Measurements from ENCODE around the gene ALDH2.
"Not testable (repeated sequence)": the region's sequence is repeated elsewhere in the genome, so short reads cannot be mapped to it uniquely, and the experiment has no call there.

Gene ALDH2

DNA sequence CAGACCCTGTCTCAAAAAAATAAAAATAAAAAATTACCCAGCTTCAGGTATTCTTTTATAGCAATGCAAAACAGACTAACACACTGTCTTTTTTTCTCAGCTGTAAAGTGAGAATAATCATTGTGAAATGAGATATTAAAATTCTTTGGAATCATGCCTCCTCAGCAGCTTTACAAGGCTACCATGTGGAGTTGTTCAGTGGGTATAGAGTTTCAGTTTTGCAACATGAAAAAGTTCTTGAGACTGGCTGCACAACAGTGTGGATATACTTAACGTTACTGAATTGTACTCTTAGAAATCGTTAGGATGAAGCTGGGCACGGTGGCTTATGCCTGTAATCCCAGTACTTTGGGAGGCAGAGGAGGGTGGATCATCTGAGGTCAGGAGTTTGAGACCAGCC, 59.6 kb downstream of the ALDH2 start:
- H3K9ac ChIP-seq (ENCODE audit: low read length in 2 of 2): no peak overlapping the region
- H3K36me3 ChIP-seq (ENCODE audit: control insufficient read depth in 2 of 2, insufficient read depth in 2 of 2, low read length in 2 of 2): no peaks in the 10 kb centered on the region
- H3K27ac ChIP-seq (ENCODE audit: low read length): no peak overlapping the region
- no peak overlapping the region for H3K4me3 ChIP-seq (ENCODE audit: low read length in 2 of 2)
- no peaks in the 10 kb centered on the region for H3K9me3 ChIP-seq (ENCODE audit: control insufficient read depth in 2 of 2, low read length in 2 of 2)
- H3K27me3 ChIP-seq (ENCODE audit: control insufficient read depth in 1 of 2, insufficient read depth in 2 of 2, low read length in 2 of 2): no peaks in the 10 kb centered on the region
- H3K4me1 ChIP-seq (ENCODE audit: control insufficient read depth, insufficient read depth, low read length): no peaks in the 10 kb centered on the region

DNA sequence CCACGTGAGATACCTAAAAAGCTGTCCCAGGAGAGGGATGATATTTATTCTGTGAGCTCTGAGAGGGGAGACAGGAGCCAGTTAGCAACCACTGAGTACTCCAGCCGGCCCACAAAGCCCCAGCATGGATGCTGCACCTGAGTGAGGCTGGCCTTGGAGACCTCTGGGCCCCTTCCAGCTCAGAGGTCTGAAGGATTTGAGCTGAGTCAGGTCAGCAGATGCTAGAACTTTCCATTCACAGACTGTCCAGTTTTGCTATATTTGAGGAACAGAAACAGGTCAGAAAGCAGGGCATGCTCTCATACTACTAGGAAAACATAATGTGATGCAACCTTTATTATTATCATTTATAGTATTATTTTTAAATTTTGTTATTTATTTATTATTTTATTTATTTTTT, 60.3 kb downstream of the ALDH2 start:
- H3K27me3 ChIP-seq (ENCODE audit: control insufficient read depth in 1 of 2, insufficient read depth in 2 of 2, low read length in 2 of 2): no peaks in the 10 kb centered on the region
- H3K9ac ChIP-seq (ENCODE audit: low read length in 2 of 2): no peak overlapping the region
- no peak overlapping the region for H3K4me3 ChIP-seq (ENCODE audit: low read length in 2 of 2)
- H3K4me1 ChIP-seq (ENCODE audit: control insufficient read depth, insufficient read depth, low read length): no peaks in the 10 kb centered on the region
- no peak overlapping the region for H3K27ac ChIP-seq (ENCODE audit: low read length)
- no peaks in the 10 kb centered on the region for H3K9me3 ChIP-seq (ENCODE audit: control insufficient read depth in 2 of 2, low read length in 2 of 2)
- no peaks in the 10 kb centered on the region for H3K36me3 ChIP-seq (ENCODE audit: control insufficient read depth in 2 of 2, insufficient read depth in 2 of 2, low read length in 2 of 2)

DNA sequence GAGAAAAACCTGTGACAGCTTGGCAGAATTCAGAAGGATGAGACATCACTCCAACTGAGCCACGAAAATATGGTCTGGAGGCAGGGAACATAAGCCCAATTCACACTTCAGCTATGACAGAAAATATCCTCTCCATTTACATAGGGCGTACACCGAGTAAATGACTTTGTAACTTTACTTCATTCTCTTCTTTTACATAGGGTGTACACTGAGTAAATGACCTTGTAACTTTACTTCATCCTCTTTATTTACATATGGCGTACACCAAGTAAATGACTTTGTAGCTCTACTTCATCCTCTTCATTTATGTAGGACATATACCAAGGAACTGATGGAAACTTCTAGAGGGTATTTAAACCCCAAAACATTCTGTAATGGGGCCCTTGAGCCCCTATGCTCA, 61.2 kb downstream of the ALDH2 start:
- H3K4me3 ChIP-seq (ENCODE audit: low read length in 2 of 2): no peak overlapping the region
- H3K9ac ChIP-seq (ENCODE audit: low read length in 2 of 2): no peak overlapping the region
- H3K27me3 ChIP-seq (ENCODE audit: control insufficient read depth in 1 of 2, insufficient read depth in 2 of 2, low read length in 2 of 2): no peaks in the 10 kb centered on the region
- H3K9me3 ChIP-seq (ENCODE audit: control insufficient read depth in 2 of 2, low read length in 2 of 2): no peaks in the 10 kb centered on the region
- no peak overlapping the region for H3K27ac ChIP-seq (ENCODE audit: low read length)
- H3K36me3 ChIP-seq (ENCODE audit: control insufficient read depth in 2 of 2, insufficient read depth in 2 of 2, low read length in 2 of 2): no peaks in the 10 kb centered on the region
- H3K4me1 ChIP-seq (ENCODE audit: control insufficient read depth, insufficient read depth, low read length): no peaks in the 10 kb centered on the region

DNA sequence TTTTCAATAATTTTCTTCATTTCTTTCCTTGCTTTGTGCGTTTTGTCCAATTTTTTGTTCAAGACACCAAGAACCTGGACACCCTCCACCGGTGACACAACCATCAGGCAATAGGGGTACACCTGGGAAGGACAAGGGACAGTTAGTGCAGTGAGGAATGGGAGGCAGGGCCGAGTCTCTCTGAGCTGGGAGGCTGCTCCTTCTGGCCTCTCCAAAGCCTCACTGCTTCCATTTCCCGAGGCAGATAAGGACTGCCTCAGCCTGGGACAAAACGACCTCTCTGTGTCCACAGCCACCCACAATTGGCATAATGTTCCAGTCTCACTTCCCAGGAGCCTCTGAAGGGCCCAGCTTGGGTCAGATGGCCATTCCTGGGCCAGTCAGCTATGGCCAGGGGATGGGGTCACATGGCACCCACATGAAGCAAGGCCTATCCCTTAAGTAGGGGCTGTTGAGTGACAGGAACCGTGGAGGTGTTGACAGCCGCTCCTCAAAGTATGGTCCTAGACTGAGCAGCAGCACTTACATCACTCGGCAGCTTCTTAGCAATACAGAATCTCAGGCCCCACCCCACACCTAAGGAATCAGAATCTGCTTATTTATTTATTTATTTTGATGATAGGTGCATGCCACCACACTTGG, 61.7 kb downstream of the ALDH2 start:
- no peaks in the 10 kb centered on the region for H3K4me1 ChIP-seq (ENCODE audit: control insufficient read depth, insufficient read depth, low read length)
- H3K9ac ChIP-seq (ENCODE audit: low read length in 2 of 2): no peak overlapping the region
- H3K9me3 ChIP-seq (ENCODE audit: control insufficient read depth in 2 of 2, low read length in 2 of 2): no peaks in the 10 kb centered on the region
- no peak overlapping the region for H3K27ac ChIP-seq (ENCODE audit: low read length)
- no peaks in the 10 kb centered on the region for H3K27me3 ChIP-seq (ENCODE audit: control insufficient read depth in 1 of 2, insufficient read depth in 2 of 2, low read length in 2 of 2)
- H3K4me3 ChIP-seq (ENCODE audit: low read length in 2 of 2): no peak overlapping the region
- no peaks in the 10 kb centered on the region for H3K36me3 ChIP-seq (ENCODE audit: control insufficient read depth in 2 of 2, insufficient read depth in 2 of 2, low read length in 2 of 2)

DNA sequence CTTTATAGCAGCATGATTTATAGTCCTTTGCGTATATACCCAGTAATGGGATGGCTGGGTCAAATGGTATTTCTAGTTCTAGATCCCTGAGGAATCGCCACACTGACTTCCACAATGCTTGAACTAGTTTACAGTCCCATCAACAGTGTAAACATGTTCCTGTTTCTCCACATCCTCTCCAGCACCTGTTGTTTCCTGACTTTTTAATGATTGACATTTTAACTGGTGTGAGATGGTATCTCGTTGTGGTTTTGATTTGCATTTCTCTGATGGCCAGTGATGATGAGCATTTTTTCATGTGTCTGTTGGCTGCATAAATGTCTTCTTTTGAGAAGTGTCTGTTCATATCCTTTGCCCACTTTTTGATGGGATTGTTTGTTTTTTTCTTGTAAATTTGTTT, 62.9 kb downstream of the ALDH2 start:
- not testable (repeated sequence) for H3K9me3 ChIP-seq (ENCODE audit: control insufficient read depth in 2 of 2, low read length in 2 of 2); H3K4me3 ChIP-seq (ENCODE audit: low read length in 2 of 2); H3K27me3 ChIP-seq (ENCODE audit: control insufficient read depth in 1 of 2, insufficient read depth in 2 of 2, low read length in 2 of 2); H3K4me1 ChIP-seq (ENCODE audit: control insufficient read depth, insufficient read depth, low read length); H3K36me3 ChIP-seq (ENCODE audit: control insufficient read depth in 2 of 2, insufficient read depth in 2 of 2, low read length in 2 of 2); H3K27ac ChIP-seq (ENCODE audit: low read length); H3K9ac ChIP-seq (ENCODE audit: low read length in 2 of 2)

DNA sequence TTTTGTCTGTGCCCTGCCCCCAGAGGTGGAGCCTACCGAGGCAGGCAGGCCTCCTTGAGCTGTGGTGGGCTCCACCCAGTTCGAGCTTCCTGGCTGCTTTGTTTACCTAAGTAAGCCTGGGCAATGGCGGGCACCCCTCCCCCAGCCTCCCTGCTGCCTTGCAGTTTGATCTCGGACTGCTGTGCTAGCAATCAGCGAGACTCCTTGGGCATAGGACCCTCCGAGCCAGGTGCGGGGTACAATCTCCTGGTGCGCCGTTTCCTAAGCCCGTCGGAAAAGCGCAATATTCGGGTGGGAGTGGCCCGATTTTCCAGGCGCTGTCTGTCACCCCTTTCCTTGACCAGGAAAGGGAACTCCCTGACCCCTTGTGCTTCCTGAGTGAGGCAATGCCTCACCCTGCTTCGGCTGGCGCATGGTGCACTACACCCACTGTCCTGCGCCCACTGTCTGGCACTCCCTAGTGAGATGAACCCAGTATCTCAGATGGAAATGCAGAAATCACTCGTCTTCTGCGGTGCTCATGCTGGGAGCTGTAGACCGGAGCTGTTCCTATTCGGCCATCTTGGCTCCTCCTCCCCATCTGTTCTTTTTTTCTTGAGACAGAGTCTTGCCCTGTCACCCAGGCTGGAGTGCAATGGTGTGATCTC, 68.1 kb downstream of the ALDH2 start:
- H3K4me1 ChIP-seq (ENCODE audit: control insufficient read depth, insufficient read depth, low read length); H3K9me3 ChIP-seq (ENCODE audit: control insufficient read depth in 2 of 2, low read length in 2 of 2); H3K36me3 ChIP-seq (ENCODE audit: control insufficient read depth in 2 of 2, insufficient read depth in 2 of 2, low read length in 2 of 2); H3K27me3 ChIP-seq (ENCODE audit: control insufficient read depth in 1 of 2, insufficient read depth in 2 of 2, low read length in 2 of 2); H3K27ac ChIP-seq (ENCODE audit: low read length); H3K9ac ChIP-seq (ENCODE audit: low read length in 2 of 2); H3K4me3 ChIP-seq (ENCODE audit: low read length in 2 of 2): not testable (repeated sequence)

DNA sequence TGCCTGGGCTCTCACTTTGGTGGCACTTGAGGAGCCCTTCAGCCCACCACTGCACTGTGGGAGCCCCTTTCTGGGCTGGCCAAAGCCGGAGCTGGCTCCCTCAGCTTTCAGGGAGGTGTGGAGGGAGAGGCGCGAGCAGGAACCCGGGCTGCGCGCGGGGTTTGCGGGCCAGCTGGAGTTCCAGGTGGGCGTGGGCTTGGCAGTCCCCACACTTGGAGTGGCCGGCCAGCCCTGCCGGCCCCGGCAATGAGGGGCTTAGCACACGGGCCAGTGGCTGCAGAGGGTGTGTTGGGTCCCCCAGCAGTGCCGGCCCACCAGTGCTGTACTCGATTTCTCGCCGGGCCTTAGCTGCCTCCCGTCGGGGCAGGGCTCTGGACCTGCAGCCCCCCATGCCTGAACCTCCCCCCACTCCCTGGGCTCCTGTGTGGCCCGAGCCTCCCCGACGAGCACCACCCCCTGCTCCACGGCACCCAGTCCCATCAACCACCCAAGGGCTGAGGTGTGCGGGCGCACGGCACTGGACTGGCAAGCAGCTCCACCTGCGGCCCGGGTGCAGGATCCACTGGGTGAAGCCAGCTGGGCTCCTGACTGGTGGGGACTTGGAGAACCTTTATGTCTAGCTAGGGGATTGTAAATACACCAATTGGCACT, 68.9 kb downstream of the ALDH2 start:
- H3K27ac ChIP-seq (ENCODE audit: low read length): not testable (repeated sequence)

DNA sequence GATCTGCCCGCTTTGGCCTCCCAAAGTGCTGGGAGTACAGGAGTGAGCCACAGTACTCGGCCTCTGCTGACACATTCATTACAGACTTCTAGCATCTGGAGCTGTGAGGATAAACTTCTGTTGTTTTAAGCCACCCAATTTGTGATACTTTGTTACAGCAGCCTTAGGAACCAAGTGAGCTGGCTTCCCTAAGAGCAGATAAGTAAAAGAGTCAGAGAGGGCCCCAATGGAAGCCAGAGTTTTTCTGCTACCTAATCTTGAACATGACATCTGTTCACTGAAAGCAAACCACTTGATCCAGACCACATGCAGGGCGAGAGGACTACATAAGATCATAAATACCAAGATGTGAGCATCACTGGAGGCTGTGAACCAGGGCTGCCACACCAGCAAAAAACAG, 71.6 kb downstream of the ALDH2 start:
- H3K4me1 ChIP-seq (ENCODE audit: control insufficient read depth, insufficient read depth, low read length): peaks cover 19% of the 10 kb centered on the region
- H3K27ac ChIP-seq (ENCODE audit: low read length): no peak overlapping the region

More for the DNA sequence above, 68.9 kb downstream of the ALDH2 start:
- H3K27me3 ChIP-seq (ENCODE audit: control insufficient read depth in 1 of 2, insufficient read depth in 2 of 2, low read length in 2 of 2); H3K4me3 ChIP-seq (ENCODE audit: low read length in 2 of 2); H3K4me1 ChIP-seq (ENCODE audit: control insufficient read depth, insufficient read depth, low read length); H3K9me3 ChIP-seq (ENCODE audit: control insufficient read depth in 2 of 2, low read length in 2 of 2); H3K36me3 ChIP-seq (ENCODE audit: control insufficient read depth in 2 of 2, insufficient read depth in 2 of 2, low read length in 2 of 2); H3K9ac ChIP-seq (ENCODE audit: low read length in 2 of 2): not testable (repeated sequence)

DNA sequence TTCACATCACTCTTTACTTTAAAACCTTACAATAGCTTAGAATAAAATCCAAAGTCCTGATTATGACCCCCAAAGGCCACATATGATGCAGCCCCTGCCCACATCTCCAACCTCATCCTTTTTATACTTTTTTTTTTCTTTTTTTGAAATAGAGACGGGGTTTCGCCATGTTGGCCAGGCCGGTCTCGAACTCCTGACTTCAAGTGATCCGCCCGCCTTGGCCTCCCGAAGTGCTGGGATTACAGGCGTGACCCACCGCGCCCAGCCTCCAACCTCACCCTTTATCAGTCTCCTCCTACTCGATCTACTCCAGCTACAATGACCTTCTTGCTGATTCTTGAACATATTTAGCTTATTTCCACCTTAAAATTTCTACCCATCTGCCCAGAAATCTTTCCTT, 74.1 kb downstream of the ALDH2 start:
- Histone ChIP-seq H3K9me3 (ENCODE audit: control insufficient read depth in 2 of 2, low read length in 2 of 2) (no peaks in the 10 kb centered on the region), H3K4me3 (ENCODE audit: low read length in 2 of 2) (peak overlapping the region; percentile 89 to 100), H3K4me1 (ENCODE audit: control insufficient read depth, insufficient read depth, low read length) (peaks cover 34% of the 10 kb centered on the region), H3K27me3 (ENCODE audit: control insufficient read depth in 1 of 2, insufficient read depth in 2 of 2, low read length in 2 of 2) (no peaks in the 10 kb centered on the region), H3K9ac (ENCODE audit: low read length in 2 of 2) (peak overlapping the region; percentile 86 to 100), H3K27ac (ENCODE audit: low read length) (peak overlapping the region; percentile 95), H3K36me3 (ENCODE audit: control insufficient read depth in 2 of 2, insufficient read depth in 2 of 2, low read length in 2 of 2) (peaks cover 4 to 7% of the 10 kb centered on the region in 2 donors)

More for the DNA sequence above, 71.6 kb downstream of the ALDH2 start:
- Histone ChIP-seq H3K36me3 (ENCODE audit: control insufficient read depth in 2 of 2, insufficient read depth in 2 of 2, low read length in 2 of 2) (peaks cover 4 to 7% of the 10 kb centered on the region in 2 donors), H3K27me3 (ENCODE audit: control insufficient read depth in 1 of 2, insufficient read depth in 2 of 2, low read length in 2 of 2) (no peaks in the 10 kb centered on the region), H3K9me3 (ENCODE audit: control insufficient read depth in 2 of 2, low read length in 2 of 2) (no peaks in the 10 kb centered on the region), H3K4me3 (ENCODE audit: low read length in 2 of 2) (no peak overlapping the region), H3K9ac (ENCODE audit: low read length in 2 of 2) (no peak overlapping the region)

DNA sequence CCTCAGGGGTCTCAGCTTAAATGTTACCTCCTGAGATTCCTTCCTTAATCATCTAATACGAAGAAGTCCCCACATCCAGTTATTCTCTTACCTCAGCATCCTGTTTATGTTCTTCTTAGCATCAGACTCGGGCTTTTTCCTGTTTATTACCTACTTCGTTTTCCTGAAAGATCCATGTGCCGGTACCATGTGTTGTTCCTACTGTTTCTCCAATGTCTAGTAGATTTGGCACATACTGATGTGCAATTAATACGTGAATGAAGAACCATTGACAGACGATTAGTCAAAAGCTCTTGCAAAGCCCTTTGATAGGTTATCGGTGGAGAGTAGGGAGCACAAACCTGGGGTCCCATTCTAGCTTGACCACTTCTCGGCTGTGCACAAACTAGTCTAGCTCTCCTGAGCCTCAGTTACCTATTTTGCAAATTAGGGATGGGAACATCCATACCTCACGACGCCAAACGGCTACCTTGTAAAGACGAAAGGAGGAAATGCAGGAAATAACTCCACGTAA, 74.6 kb downstream of the ALDH2 start:
- Histone ChIP-seq H3K9me3 (ENCODE audit: control insufficient read depth in 2 of 2, low read length in 2 of 2) (no peaks in the 10 kb centered on the region), H3K9ac (ENCODE audit: low read length in 2 of 2) (peak overlapping the region; percentile 86 to 100), H3K4me1 (ENCODE audit: control insufficient read depth, insufficient read depth, low read length) (peaks cover 34% of the 10 kb centered on the region), H3K27ac (ENCODE audit: low read length) (peak overlapping the region; percentile 95), H3K36me3 (ENCODE audit: control insufficient read depth in 2 of 2, insufficient read depth in 2 of 2, low read length in 2 of 2) (peaks cover 4 to 7% of the 10 kb centered on the region in 2 donors), H3K27me3 (ENCODE audit: control insufficient read depth in 1 of 2, insufficient read depth in 2 of 2, low read length in 2 of 2) (no peaks in the 10 kb centered on the region), H3K4me3 (ENCODE audit: low read length in 2 of 2) (peak overlapping the region; percentile 89 to 100)

Measured in stomach smooth muscle (tissue), 2 donors.